ENCODE data around the gene MISP.

Gene MISP

GRCh38 chr19:746208-746819 lies 4.6 kb upstream of the MISP start:
- no peaks in the 10 kb centered on the region for H3K79me2 ChIP-seq (ENCODE audit: insufficient read depth, low read length)
- H4K20me1 ChIP-seq (ENCODE audit: insufficient read depth, low read length), result no peaks in the 10 kb centered on the region
- H2AFZ ChIP-seq (ENCODE audit: low read length), result no peak overlapping the region
- H3K27ac ChIP-seq (ENCODE audit: low read depth, low read length, poor library complexity, severe bottlenecking), result no peak overlapping the region
- no peak overlapping the region for H3K4me3 ChIP-seq (ENCODE audit: low read depth, low read length, poor library complexity, severe bottlenecking)
- no peak overlapping the region for H3K4me2 ChIP-seq (ENCODE audit: low read length)
- no peaks in the 10 kb centered on the region; the same call in 1 of the 2 replicates for H3K36me3 ChIP-seq (ENCODE audit: insufficient read depth, low read length)
- H3K9me2 ChIP-seq (ENCODE audit: low read depth, low read length), result no peaks in the 10 kb centered on the region
- H3F3A ChIP-seq (ENCODE audit: insufficient read depth, low read length), result no peaks in the 10 kb centered on the region
- TF ChIP-seq EZH2 (IDR thresholded peaks at IDR 0.05; ENCODE audit: borderline replicate concordance, low read length), result no peak
- TF ChIP-seq CTCF (IDR thresholded peaks at IDR 0.05; ENCODE audit: low read length), result no peak
- H3K4me1 ChIP-seq (ENCODE audit: insufficient read depth, low read length, severe bottlenecking), result no peaks in the 10 kb centered on the region
- peaks cover 2% of the 10 kb centered on the region; the same call in 1 of the 2 replicates for H3K27me3 ChIP-seq (ENCODE audit: insufficient read depth, low read length)
- H3K9ac ChIP-seq (ENCODE audit: low read length), result no peak overlapping the region
- H3K9me3 ChIP-seq (ENCODE audit: low read length), result no peaks in the 10 kb centered on the region

GRCh38 chr19:746956-747355 lies 4.0 kb upstream of the MISP start:
- H3F3A ChIP-seq (ENCODE audit: insufficient read depth, low read length), result no peaks in the 10 kb centered on the region
- no peak overlapping the region for H3K9ac ChIP-seq (ENCODE audit: low read length)
- H3K4me3 ChIP-seq (ENCODE audit: low read depth, low read length, poor library complexity, severe bottlenecking), result no peak overlapping the region
- no peak overlapping the region for H3K27ac ChIP-seq (ENCODE audit: low read depth, low read length, poor library complexity, severe bottlenecking)
- no peaks in the 10 kb centered on the region for H3K9me3 ChIP-seq (ENCODE audit: low read length)
- no peaks in the 10 kb centered on the region for H3K9me2 ChIP-seq (ENCODE audit: low read depth, low read length)
- H2AFZ ChIP-seq (ENCODE audit: low read length), result no peak overlapping the region
- no peaks in the 10 kb centered on the region for H3K4me1 ChIP-seq (ENCODE audit: insufficient read depth, low read length, severe bottlenecking)
- H3K36me3 ChIP-seq (ENCODE audit: insufficient read depth, low read length), result no peaks in the 10 kb centered on the region; the same call in 1 of the 2 replicates
- no peak for TF ChIP-seq EZH2 (IDR thresholded peaks at IDR 0.05; ENCODE audit: borderline replicate concordance, low read length)
- no peak for TF ChIP-seq CTCF (IDR thresholded peaks at IDR 0.05; ENCODE audit: low read length)
- H3K79me2 ChIP-seq (ENCODE audit: insufficient read depth, low read length), result no peaks in the 10 kb centered on the region
- H3K27me3 ChIP-seq (ENCODE audit: insufficient read depth, low read length), result peaks cover 5% of the 10 kb centered on the region; the same call in 1 of the 2 replicates
- H4K20me1 ChIP-seq (ENCODE audit: insufficient read depth, low read length), result no peaks in the 10 kb centered on the region
- H3K4me2 ChIP-seq (ENCODE audit: low read length), result no peak overlapping the region

GRCh38 chr19:747432-748273 lies 3.3 kb upstream of the MISP start:
- TF ChIP-seq CTCF (IDR thresholded peaks at IDR 0.05; ENCODE audit: low read length), result no peak
- TF ChIP-seq EZH2 (IDR thresholded peaks at IDR 0.05; ENCODE audit: borderline replicate concordance, low read length), result no peak
- Histone ChIP-seq H3K9me3 (ENCODE audit: low read length) (no peaks in the 10 kb centered on the region), H3K4me2 (ENCODE audit: low read length) (no peak overlapping the region), H3K27me3 (ENCODE audit: insufficient read depth, low read length) (peaks cover 5% of the 10 kb centered on the region; the same call in 1 of the 2 replicates), H3K36me3 (ENCODE audit: insufficient read depth, low read length) (no peaks in the 10 kb centered on the region; the same call in 1 of the 2 replicates), H2AFZ (ENCODE audit: low read length) (no peak overlapping the region), H3K4me1 (ENCODE audit: insufficient read depth, low read length, severe bottlenecking) (no peaks in the 10 kb centered on the region), H3K9ac (ENCODE audit: low read length) (no peak overlapping the region), H3K79me2 (ENCODE audit: insufficient read depth, low read length) (no peaks in the 10 kb centered on the region), H3F3A (ENCODE audit: insufficient read depth, low read length) (no peaks in the 10 kb centered on the region), H3K9me2 (ENCODE audit: low read depth, low read length) (no peaks in the 10 kb centered on the region), H3K4me3 (ENCODE audit: low read depth, low read length, poor library complexity, severe bottlenecking) (no peak overlapping the region), H3K27ac (ENCODE audit: low read depth, low read length, poor library complexity, severe bottlenecking) (no peak overlapping the region), H4K20me1 (ENCODE audit: insufficient read depth, low read length) (no peaks in the 10 kb centered on the region)

Measured in OCI-LY1 (cell line).